A673 (cell line): ENCODE results near the gene RD3L.

ENCODE experiments used
- EZH2 ChIP-seq: fragments of 200-600 bp; sonication (generic); IDR thresholded peaks from 2 replicates; pipeline ENCODE4 v1.6.1; 2017; ENCODE audit warnings: borderline replicate concordance, low read depth, mild to moderate bottlenecking, mixed read lengths, antibody characterized with exemption, low read length; ENCODE audit not compliant: poor library complexity, severe bottlenecking
- TF ChIP-seq, protein P1 (sequence below): fragments of 300-800, 200-600 bp; sonication (generic); conservative IDR thresholded peaks from 2 replicates; pipeline ENCODE4 v1.5.1; 2017; ENCODE audit warnings: low read depth, mild to moderate bottlenecking, antibody characterized with exemption, low read length, moderate library complexity, mixed read lengths

DNA sequence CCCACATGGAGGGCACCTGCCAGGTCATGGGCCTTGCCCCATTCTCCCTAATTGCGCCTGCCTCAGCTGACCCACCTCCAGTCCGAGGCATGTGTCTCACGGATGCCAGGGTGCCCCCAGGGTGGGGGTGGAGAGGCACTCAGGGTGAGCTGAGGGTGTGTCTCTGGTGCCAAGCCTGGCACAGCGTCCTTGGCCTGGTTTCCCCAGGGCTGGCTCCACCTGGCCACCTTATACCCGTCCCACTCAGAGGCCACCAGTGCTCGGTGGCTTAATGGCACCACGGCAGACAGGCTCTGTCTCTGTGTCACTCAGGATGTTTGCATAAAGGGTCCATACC is 47.6 kb downstream of the RD3L start:
- TF ChIP-seq, protein P1, sequence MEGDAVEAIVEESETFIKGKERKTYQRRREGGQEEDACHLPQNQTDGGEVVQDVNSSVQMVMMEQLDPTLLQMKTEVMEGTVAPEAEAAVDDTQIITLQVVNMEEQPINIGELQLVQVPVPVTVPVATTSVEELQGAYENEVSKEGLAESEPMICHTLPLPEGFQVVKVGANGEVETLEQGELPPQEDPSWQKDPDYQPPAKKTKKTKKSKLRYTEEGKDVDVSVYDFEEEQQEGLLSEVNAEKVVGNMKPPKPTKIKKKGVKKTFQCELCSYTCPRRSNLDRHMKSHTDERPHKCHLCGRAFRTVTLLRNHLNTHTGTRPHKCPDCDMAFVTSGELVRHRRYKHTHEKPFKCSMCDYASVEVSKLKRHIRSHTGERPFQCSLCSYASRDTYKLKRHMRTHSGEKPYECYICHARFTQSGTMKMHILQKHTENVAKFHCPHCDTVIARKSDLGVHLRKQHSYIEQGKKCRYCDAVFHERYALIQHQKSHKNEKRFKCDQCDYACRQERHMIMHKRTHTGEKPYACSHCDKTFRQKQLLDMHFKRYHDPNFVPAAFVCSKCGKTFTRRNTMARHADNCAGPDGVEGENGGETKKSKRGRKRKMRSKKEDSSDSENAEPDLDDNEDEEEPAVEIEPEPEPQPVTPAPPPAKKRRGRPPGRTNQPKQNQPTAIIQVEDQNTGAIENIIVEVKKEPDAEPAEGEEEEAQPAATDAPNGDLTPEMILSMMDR, result no peak
- no peak for TF ChIP-seq EZH2
